HCT116 (cell line): Measurements from ENCODE around the gene CNTROB. TPM values are rescaled to one million over a fixed set of nuclear protein-coding genes. Genes with fewer than 3 reads are reported as not detected.

Experiments used
- ATAC-seq: fragments of 200-7000 bp; cut with Tn5 transposase; 2 replicates; pipeline ENCODE4 v1.9.1; 2020; ENCODE audit warnings: mild to moderate bottlenecking, moderate library complexity
- BruUV-seq: library from RNA; stranded (reverse); fragments of 400-500 nt; replicated peaks from 2 replicates; lab custom pipeline; 2021; lab: Mats Ljungman, UMichigan
- CTCF ChIA-PET: fragments of 300-600 bp; sonication (Branson Sonifier 250); formaldehyde crosslinking; loops from one replicate; lab custom pipeline; 2021; ENCODE audit warnings: antibody characterized with exemption; lab: Charles Lee
- POLR2A ChIA-PET: fragments of 300-600, 350-600 bp; sonication (Branson Sonifier 250); formaldehyde crosslinking; loops from one replicate; lab custom pipeline; 2021; ENCODE audit warnings: antibody characterized with exemption; lab: Charles Lee
- RAD21 ChIA-PET, 2 experiments: fragments of 300-600 bp; sonication (Branson Sonifier 250); formaldehyde crosslinking; loops; one replicate each; lab custom pipeline; 2023; ENCODE audit warnings: low total read pairs in 2 of 2; ENCODE audit not compliant: uncharacterized antibody in 2 of 2, unreplicated experiment in 2 of 2, low non-redundant PET in 1 of 2; lab: Charles Lee
- DNase-seq: peaks from one replicate; pipeline ENCODE4 v3.0.0-alpha.2; 2010; ENCODE audit warnings: low read depth, low spot score
- H2AFZ ChIP-seq: fragments of 200-600 bp; shearing (Covaris generic), sonication (generic); 2 replicates; pipeline ENCODE4 v1.6.1; 2017; ENCODE audit warnings: low read depth, mixed run types, mixed read lengths, antibody characterized with exemption, low read length; ENCODE audit not compliant: poor library complexity, severe bottlenecking
- H3K27ac ChIP-seq: 2 replicates; pipeline ENCODE4 v1.5.1; 2012; ENCODE audit warnings: low read depth, low read length
- H3K27me3 ChIP-seq: fragments of 200-600 bp; sonication (generic); 2 replicates; pipeline ENCODE4 v1.6.1; 2016; ENCODE audit warnings: mixed run types, low read length, mixed read lengths; ENCODE audit not compliant: insufficient read depth
- H3K36me3 ChIP-seq, 2 experiments: fragments of 200-500 bp in 1 of 2; fragments of 200-600 bp in 1 of 2; sonication (Bioruptor generic) in 1 of 2; sonication (generic) in 1 of 2; 2 replicates each; pipeline versions ENCODE4 v1.5.1 to v1.6.1; 2014 to 2016; ENCODE audit warnings: low read length in 2 of 2, inconsistent platforms in 1 of 2, mixed read lengths in 1 of 2, mixed run types in 1 of 2; ENCODE audit not compliant: insufficient read depth in 2 of 2, control insufficient read depth in 1 of 2
- H3K4me1 ChIP-seq, 2 experiments: fragments of 200-600 bp in 1 of 2; sonication (generic) in 1 of 2; 2 replicates each; pipeline versions ENCODE4 v1.5.1 to v1.6.1; 2012 to 2017; ENCODE audit warnings: low read length in 2 of 2, inconsistent platforms in 1 of 2, mild to moderate bottlenecking in 1 of 2, mixed read lengths in 1 of 2, mixed run types in 1 of 2, moderate library complexity in 1 of 2; ENCODE audit not compliant: insufficient read depth in 2 of 2, control insufficient read depth in 1 of 2
- H3K4me2 ChIP-seq: fragments of 200-600 bp; sonication (generic); 2 replicates; pipeline ENCODE4 v1.6.1; 2017; ENCODE audit warnings: mixed run types, low read length, mixed read lengths
- H3K4me3 ChIP-seq, 2 experiments: fragments of 200-600 bp in 1 of 2; sonication (generic) in 1 of 2; replicated peaks in 1 of 2; 2 replicates each; pipeline ENCODE4 v1.5.1; 2011 to 2016; ENCODE audit warnings: low read length in 2 of 2, control low read depth in 1 of 2, low read depth in 1 of 2, mild to moderate bottlenecking in 1 of 2, mixed read lengths in 1 of 2, mixed run types in 1 of 2
- H3K79me2 ChIP-seq: fragments of 200-600 bp; sonication (generic); 2 replicates; pipeline ENCODE4 v1.6.1; 2017; ENCODE audit warnings: mild to moderate bottlenecking, mixed run types, low read length, moderate library complexity, mixed read lengths; ENCODE audit not compliant: insufficient read depth
- H3K9ac ChIP-seq: fragments of 200-600 bp; sonication (generic); 2 replicates; pipeline ENCODE4 v1.6.1; 2016; ENCODE audit warnings: low read length, mixed read lengths
- H3K9me2 ChIP-seq: fragments of 200-600 bp; sonication (generic), shearing (Covaris generic); 2 replicates; pipeline ENCODE4 v1.6.1; 2017; ENCODE audit warnings: mixed run types, mild to moderate bottlenecking, moderate library complexity; ENCODE audit not compliant: insufficient read depth
- H3K9me3 ChIP-seq, 2 experiments: fragments of 200-500 bp in 1 of 2; fragments of 200-600 bp in 1 of 2; sonication (Bioruptor generic) in 1 of 2; sonication (generic) in 1 of 2; 2 replicates each; pipeline ENCODE4 v1.6.1; 2014 to 2017; ENCODE audit warnings: low read length in 2 of 2, mixed read lengths in 2 of 2, inconsistent platforms in 1 of 2, low read depth in 1 of 2, mild to moderate bottlenecking in 1 of 2, mixed run types in 1 of 2, moderate library complexity in 1 of 2; ENCODE audit not compliant: control insufficient read depth in 1 of 2, insufficient read depth in 1 of 2
- H4K20me1 ChIP-seq: fragments of 200-600 bp; sonication (generic), shearing (Covaris generic); 2 replicates; pipeline ENCODE4 v1.6.1; 2017; ENCODE audit warnings: mixed run types, mild to moderate bottlenecking, moderate library complexity; ENCODE audit not compliant: insufficient read depth
- CBX3 ChIP-seq: IDR thresholded peaks from 2 replicates; pipeline ENCODE4 v1.6.1; 2012; ENCODE audit warnings: low read depth
- CEBPB ChIP-seq: IDR thresholded peaks from 2 replicates; pipeline ENCODE4 v1.6.1; 2012; ENCODE audit warnings: low read depth
- EGR1 ChIP-seq: IDR thresholded peaks from 2 replicates; pipeline ENCODE4 v1.6.1; 2012; ENCODE audit warnings: low read depth
- ELF1 ChIP-seq: IDR thresholded peaks from 2 replicates; pipeline ENCODE4 v1.6.1; 2012; ENCODE audit warnings: low read depth, borderline replicate concordance
- EZH2 ChIP-seq: fragments of 200-600 bp; sonication (generic); IDR thresholded peaks from 2 replicates; pipeline ENCODE4 v1.6.1; 2017; ENCODE audit warnings: antibody characterized with exemption, mixed run types
- EZH2phosphoT487 ChIP-seq: fragments of 200-600 bp; IDR thresholded peaks from 2 replicates; pipeline ENCODE4 v1.6.1; 2018; ENCODE audit warnings: antibody characterized with exemption, borderline replicate concordance
- FOSL1 ChIP-seq: IDR thresholded peaks from 2 replicates; pipeline ENCODE4 v1.6.1; 2012; ENCODE audit warnings: low read depth
- JUND ChIP-seq: IDR thresholded peaks from 2 replicates; pipeline ENCODE4 v1.6.1; 2012
- POLR2A ChIP-seq: IDR thresholded peaks from 2 replicates; pipeline ENCODE4 v1.7.0; 2011; ENCODE audit warnings: borderline replicate concordance; ENCODE audit not compliant: insufficient read depth, insufficient read length; ENCODE audit errors: extremely low read depth
- POLR2AphosphoS5 ChIP-seq: IDR thresholded peaks from 2 replicates; pipeline ENCODE4 v1.6.1; 2011; ENCODE audit warnings: mild to moderate bottlenecking, low read depth, low read length, moderate library complexity
- SIN3A ChIP-seq: IDR thresholded peaks from 2 replicates; pipeline ENCODE4 v1.6.1; 2012; ENCODE audit warnings: low read depth
- SRF ChIP-seq: IDR thresholded peaks from 2 replicates; pipeline ENCODE4 v1.6.1; 2012; ENCODE audit warnings: low read depth
- TCF7L2 ChIP-seq: IDR thresholded peaks from 2 replicates; pipeline ENCODE4 v1.7.0; 2011; ENCODE audit warnings: borderline replicate concordance, inconsistent platforms; ENCODE audit not compliant: insufficient read depth, insufficient read length; ENCODE audit errors: extremely low read depth
- ZFX ChIP-seq: fragments of 450-650 bp; IDR thresholded peaks from 2 replicates; pipeline ENCODE4 v1.6.1; 2017
- ZNF274 ChIP-seq: fragments of 200-500 bp; sonication (Bioruptor generic); IDR thresholded peaks from 2 replicates; pipeline ENCODE4 v1.6.1; 2014; ENCODE audit warnings: mild to moderate bottlenecking, low read depth, low read length, inconsistent platforms
- intact Hi-C: fragments of 100-400 bp; cut with micrococcal nuclease; formaldehyde crosslinking; loops from 2 replicates; pipeline ENCODE4 v1.10.0; 2022
- total RNA-seq: library from RNA; stranded (reverse); gene quantifications from one replicate; pipeline ENCODE4 v1.2.1, GENCODE V29; 2021; ENCODE audit not compliant: unreplicated experiment
- TF ChIP-seq, protein P1 (sequence below): IDR thresholded peaks from 2 replicates; pipeline ENCODE4 v1.6.1; 2012
- TF ChIP-seq, protein P2 (sequence below): IDR thresholded peaks from 2 replicates; pipeline ENCODE4 v1.6.1; 2012
- TF ChIP-seq, protein P3 (sequence below): IDR thresholded peaks from 2 replicates; pipeline ENCODE4 v1.6.1; 2012; ENCODE audit warnings: low read depth
- TF ChIP-seq, protein P4 (sequence below), 3 experiments: fragments of 200-600 bp in 1 of 3; sonication (generic) in 1 of 3; IDR thresholded peaks in 2 of 3; conservative IDR thresholded peaks in 1 of 3; 2 replicates each; pipeline ENCODE4 v1.5.1; 2012 to 2017; ENCODE audit warnings: low read depth in 2 of 3, low read length in 2 of 3, antibody characterized with exemption in 1 of 3, borderline replicate concordance in 1 of 3, control low read depth in 1 of 3, mild to moderate bottlenecking in 1 of 3, mixed read lengths in 1 of 3, mixed run types in 1 of 3, moderate library complexity in 1 of 3; ENCODE audit not compliant: insufficient read depth in 1 of 3

Gene CNTROB
- total RNA-seq, 1 experiment from 2014 or later: 54.6 TPM

DNA sequence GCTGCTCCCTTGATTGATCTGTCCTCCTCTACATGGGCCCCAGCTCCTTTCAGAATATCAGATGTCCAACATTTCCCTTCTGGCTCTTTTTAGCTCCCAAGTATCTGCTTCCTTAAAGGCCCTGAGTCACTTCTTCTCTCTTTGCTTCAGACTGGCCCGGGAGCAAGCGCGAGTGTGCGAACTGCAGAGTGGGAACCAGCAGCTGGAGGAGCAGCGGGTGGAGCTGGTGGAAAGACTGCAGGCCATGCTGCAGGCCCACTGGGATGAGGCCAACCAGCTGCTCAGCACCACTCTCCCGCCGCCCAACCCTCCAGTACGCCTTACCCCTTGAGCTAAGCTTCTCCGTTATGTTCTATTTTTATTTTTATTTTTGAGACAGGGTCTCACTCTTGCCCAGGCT, 12.3 kb downstream of the CNTROB start:
- DNase-seq: no peak
- no peak for ATAC-seq
- H3K4me1 ChIP-seq: no peaks in the 10 kb centered on the region
- H3K27ac ChIP-seq: no peak overlapping the region
- intact Hi-C loops: no loop called here
- H3K9me2 ChIP-seq: no peaks in the 10 kb centered on the region
- H3K27me3 ChIP-seq: no peaks in the 10 kb centered on the region
- peaks cover 61 to 64% of the 10 kb centered on the region in 2 experiments for H3K36me3 ChIP-seq
- POLR2A ChIA-PET: interaction anchor here (2.0 kb wide), 1 partner anchor 11 kb away, joined by 6 read pairs; no protein-coding TSS in a partner anchor
- no peak overlapping the region for H3K4me3 ChIP-seq
- no peaks in the 10 kb centered on the region for H4K20me1 ChIP-seq
- H3K9me3 ChIP-seq: no peaks in the 10 kb centered on the region
- H3K79me2 ChIP-seq: no peaks in the 10 kb centered on the region
- H3K9ac ChIP-seq: no peak overlapping the region
- CTCF ChIA-PET: interaction anchor here (1.6 kb wide), 1 partner anchor 44 kb away, joined by 4 read pairs; no protein-coding TSS in a partner anchor
- RAD21 ChIA-PET: no interaction called here
- no peak overlapping the region for H3K4me2 ChIP-seq
- no peak overlapping the region for H2AFZ ChIP-seq
- TF ChIP-seq ZNF274: no peak
- no peak for TF ChIP-seq ZFX
- no peak for TF ChIP-seq ELF1
- TF ChIP-seq POLR2AphosphoS5: no peak
- TF ChIP-seq EZH2phosphoT487: no peak
- no peak for TF ChIP-seq CBX3
- no peak for TF ChIP-seq SRF
- no peak for TF ChIP-seq FOSL1
- TF ChIP-seq EGR1: no peak
- TF ChIP-seq EZH2: no peak
- TF ChIP-seq TCF7L2: no peak
- TF ChIP-seq, protein P1, sequence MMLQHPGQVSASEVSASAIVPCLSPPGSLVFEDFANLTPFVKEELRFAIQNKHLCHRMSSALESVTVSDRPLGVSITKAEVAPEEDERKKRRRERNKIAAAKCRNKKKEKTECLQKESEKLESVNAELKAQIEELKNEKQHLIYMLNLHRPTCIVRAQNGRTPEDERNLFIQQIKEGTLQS: no peak
- TF ChIP-seq POLR2A: no peak
- no peak for TF ChIP-seq CEBPB
- TF ChIP-seq, protein P2, sequence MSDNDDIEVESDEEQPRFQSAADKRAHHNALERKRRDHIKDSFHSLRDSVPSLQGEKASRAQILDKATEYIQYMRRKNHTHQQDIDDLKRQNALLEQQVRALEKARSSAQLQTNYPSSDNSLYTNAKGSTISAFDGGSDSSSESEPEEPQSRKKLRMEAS: no peak
- TF ChIP-seq, protein P3, sequence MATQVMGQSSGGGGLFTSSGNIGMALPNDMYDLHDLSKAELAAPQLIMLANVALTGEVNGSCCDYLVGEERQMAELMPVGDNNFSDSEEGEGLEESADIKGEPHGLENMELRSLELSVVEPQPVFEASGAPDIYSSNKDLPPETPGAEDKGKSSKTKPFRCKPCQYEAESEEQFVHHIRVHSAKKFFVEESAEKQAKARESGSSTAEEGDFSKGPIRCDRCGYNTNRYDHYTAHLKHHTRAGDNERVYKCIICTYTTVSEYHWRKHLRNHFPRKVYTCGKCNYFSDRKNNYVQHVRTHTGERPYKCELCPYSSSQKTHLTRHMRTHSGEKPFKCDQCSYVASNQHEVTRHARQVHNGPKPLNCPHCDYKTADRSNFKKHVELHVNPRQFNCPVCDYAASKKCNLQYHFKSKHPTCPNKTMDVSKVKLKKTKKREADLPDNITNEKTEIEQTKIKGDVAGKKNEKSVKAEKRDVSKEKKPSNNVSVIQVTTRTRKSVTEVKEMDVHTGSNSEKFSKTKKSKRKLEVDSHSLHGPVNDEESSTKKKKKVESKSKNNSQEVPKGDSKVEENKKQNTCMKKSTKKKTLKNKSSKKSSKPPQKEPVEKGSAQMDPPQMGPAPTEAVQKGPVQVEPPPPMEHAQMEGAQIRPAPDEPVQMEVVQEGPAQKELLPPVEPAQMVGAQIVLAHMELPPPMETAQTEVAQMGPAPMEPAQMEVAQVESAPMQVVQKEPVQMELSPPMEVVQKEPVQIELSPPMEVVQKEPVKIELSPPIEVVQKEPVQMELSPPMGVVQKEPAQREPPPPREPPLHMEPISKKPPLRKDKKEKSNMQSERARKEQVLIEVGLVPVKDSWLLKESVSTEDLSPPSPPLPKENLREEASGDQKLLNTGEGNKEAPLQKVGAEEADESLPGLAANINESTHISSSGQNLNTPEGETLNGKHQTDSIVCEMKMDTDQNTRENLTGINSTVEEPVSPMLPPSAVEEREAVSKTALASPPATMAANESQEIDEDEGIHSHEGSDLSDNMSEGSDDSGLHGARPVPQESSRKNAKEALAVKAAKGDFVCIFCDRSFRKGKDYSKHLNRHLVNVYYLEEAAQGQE: no peak
- no peak for TF ChIP-seq SIN3A
- no peak for TF ChIP-seq JUND
- TF ChIP-seq, protein P4, sequence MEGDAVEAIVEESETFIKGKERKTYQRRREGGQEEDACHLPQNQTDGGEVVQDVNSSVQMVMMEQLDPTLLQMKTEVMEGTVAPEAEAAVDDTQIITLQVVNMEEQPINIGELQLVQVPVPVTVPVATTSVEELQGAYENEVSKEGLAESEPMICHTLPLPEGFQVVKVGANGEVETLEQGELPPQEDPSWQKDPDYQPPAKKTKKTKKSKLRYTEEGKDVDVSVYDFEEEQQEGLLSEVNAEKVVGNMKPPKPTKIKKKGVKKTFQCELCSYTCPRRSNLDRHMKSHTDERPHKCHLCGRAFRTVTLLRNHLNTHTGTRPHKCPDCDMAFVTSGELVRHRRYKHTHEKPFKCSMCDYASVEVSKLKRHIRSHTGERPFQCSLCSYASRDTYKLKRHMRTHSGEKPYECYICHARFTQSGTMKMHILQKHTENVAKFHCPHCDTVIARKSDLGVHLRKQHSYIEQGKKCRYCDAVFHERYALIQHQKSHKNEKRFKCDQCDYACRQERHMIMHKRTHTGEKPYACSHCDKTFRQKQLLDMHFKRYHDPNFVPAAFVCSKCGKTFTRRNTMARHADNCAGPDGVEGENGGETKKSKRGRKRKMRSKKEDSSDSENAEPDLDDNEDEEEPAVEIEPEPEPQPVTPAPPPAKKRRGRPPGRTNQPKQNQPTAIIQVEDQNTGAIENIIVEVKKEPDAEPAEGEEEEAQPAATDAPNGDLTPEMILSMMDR (IDR thresholded peaks at IDR 0.05 in 2 of 3, conservative IDR thresholded peaks at IDR 0.05 in 1 of 3; ENCODE audit: borderline replicate concordance in 1 of 3, insufficient read depth in 1 of 3, low read depth in 2 of 3, low read length in 2 of 3): no peak
- BruUV-seq: no TSS peak
